CD4-positive, alpha-beta T cell treated with Interferon gamma for 1 hour (primary cell): ENCODE data around the gene GNB3.
"Not testable (repeated sequence)": the region's sequence is repeated elsewhere in the genome, so short reads cannot be mapped to it uniquely, and the experiment has no call there.

ENCODE experiments used
- DNase-seq: peaks from one replicate; pipeline ENCODE4 v3.0.0-alpha.2; 2020

Gene GNB3

GRCh38 chr12:6863586-6864321, 23.0 kb downstream of the GNB3 start:
- DNase-seq: no peak

DNA sequence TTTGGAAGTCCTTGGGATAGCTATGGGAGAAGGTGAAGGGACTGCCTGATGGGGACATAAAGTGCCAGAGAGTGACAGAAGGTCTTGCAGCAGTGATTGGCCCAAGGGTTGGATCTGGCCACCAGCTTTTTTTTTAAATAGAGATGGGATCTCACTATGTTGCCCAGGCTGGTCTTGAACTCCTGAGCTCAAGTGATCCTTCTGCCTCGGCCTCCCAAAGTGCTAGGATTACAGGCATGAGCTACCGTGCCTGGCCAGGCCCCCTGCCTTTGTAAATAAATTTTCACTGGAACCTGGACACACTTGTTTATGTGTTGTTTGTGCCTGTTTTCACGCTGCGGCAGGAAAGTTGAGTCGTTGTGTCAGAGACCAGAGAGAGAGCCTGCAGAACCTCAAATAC, 24.6 kb downstream of the GNB3 start:
- DNase-seq: not testable (repeated sequence)

GRCh38 chr12:6866163-6866919, 25.6 kb downstream of the GNB3 start:
- DNase-seq: no peak

GRCh38 chr12:6866920-6867412, 26.2 kb downstream of the GNB3 start:
- no peak for DNase-seq

DNA sequence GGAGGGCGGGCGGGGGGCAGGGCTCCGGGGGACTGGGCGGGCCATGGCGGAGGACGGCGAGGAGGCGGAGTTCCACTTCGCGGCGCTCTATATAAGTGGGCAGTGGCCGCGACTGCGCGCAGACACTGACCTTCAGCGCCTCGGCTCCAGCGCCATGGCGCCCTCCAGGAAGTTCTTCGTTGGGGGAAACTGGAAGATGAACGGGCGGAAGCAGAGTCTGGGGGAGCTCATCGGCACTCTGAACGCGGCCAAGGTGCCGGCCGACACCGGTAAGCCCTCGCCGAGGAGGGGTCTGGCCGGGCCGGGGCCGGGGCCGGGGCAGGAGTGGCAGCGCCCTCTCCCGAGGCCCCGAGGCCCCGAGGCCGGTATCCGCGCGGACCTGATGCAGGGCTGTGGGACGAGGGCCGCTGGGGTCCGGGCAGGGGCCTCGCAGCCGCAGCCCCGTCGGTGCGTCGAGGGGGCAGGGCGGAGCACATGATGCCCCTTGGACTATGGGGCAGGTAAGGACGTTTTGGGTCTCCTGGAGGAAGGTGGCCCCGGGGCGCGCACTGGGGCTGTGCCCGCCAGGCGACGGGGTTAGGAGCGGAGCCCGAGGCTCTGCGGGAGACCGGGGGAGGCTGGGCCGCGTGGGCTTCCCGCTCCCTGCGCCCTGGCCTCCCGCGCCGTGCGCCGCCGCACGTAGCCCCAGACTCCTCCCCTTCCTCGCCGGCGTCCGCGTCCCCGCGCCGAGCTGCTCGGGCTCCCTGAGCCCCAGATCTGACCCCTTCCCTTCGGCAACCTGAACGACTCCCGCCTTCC, 26.9 kb downstream of the GNB3 start, which contains the start of gene TPI1:
Gene TPI1, plus strand, starts transcription at position 119 of the 798 bp plus-strand sequence. Its CDS starts 36 bp downstream, at position 155.
- peak; percentile 82 for DNase-seq

GRCh38 chr12:6868211-6869048, 27.7 kb downstream of the GNB3 start:
- no peak for DNase-seq

GRCh38 chr12:6869049-6870021, 28.6 kb downstream of the GNB3 start:
- DNase-seq: peak; percentile 79

- DNase-seq: not testable (repeated sequence)
Measured at GRCh38 chr12:6870304-6870703, 29.6 kb downstream of the GNB3 start.

GRCh38 chr12:6871052-6871957, 30.6 kb downstream of the GNB3 start:
- no peak for DNase-seq

GRCh38 chr12:6872073-6873048, 31.6 kb downstream of the GNB3 start:
- peak; percentile 82 for DNase-seq

DNA sequence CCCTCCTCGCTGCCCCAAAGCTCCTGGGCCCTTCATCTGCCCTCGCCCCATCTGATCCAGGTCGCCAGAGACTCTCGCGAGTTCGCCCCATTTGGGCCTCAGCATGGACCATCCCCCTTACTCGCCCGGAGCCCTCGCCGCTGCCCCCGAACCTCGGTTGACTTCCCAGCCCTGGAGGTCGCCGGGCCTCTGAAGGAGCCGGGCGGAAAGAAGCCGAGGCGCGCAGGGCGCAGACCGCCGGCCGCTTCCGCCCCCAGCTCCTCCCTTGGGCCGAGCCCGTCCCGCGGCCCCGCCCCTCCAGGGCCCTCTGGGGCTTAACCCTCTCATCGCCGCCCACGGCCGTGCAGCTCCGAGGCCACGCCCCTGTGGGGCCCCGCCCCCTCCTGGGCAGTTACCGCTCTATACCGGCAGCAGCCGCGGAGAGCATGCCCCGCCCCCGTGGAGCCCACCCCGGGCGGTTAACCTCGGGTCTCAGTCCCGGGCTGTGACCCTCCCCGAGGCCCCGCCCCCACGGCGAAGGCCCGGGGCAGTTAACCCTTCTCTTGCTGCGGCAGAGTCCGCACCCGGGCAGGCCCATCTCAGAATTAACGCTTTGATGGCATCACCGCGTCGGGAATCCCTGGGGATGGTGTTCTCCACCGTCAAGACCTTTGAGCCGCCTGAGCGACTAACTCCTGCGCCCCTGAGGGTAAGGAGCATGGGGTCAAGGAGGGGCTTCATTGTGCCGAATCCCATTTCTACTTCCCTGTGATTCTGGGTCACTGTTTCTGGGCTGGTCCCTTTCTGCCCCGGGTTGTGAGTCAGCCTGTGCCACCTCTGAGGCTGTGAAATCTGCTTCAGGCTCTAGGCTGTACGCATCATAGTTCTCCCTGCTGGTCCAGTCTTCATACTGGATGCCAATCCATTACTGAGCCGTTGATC, 32.6 kb downstream of the GNB3 start, which contains the start of gene SPSB2:
Gene SPSB2, minus strand, starts transcription at position 210 of the 921 bp plus-strand sequence. CDS start 402 bp downstream, outside the sequence.
- DNase-seq: peak; percentile 97

DNA sequence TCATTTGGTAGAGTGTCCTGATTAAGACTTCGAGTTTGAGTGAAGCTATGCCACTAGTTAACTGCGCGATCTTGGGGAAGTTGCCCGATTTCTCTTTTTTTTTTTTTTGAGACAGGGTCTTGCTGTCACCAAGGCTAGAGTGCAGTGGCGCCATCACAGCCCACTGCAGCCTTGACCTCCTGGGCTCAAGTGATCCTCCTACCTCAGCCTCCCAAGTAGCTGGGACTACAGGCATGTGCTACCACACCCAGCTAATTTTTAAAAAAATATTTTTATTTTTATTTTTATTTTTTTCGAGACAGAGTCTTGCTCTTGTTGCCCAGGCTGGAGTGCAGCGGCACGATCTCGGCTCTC, 33.3 kb downstream of the GNB3 start:
- not testable (repeated sequence) for DNase-seq

GRCh38 chr12:6879824-6880223, 39.1 kb downstream of the GNB3 start:
- not testable (repeated sequence) for DNase-seq

DNA sequence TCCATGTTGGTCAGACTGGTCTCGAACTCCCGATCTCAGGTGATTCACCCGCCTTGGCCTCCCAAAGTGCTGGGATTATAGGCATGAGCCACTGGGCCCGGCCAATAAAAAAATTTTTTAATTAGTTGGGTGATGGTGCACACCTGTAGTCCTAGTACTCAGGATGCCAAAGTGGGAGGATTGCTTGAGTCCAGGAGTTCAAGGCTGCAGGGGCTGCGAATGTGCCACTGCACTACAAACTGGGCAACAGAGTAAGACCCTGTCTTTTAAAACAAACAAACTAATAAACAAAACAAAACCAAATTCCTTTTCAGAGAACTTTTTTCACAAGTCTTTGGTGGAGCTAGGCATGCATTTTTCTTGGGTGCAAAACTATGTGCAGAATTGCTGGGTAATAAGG, 42.5 kb downstream of the GNB3 start:
- DNase-seq: no peak

GRCh38 chr12:6883683-6884082, 43.0 kb downstream of the GNB3 start:
- DNase-seq: no peak

DNA sequence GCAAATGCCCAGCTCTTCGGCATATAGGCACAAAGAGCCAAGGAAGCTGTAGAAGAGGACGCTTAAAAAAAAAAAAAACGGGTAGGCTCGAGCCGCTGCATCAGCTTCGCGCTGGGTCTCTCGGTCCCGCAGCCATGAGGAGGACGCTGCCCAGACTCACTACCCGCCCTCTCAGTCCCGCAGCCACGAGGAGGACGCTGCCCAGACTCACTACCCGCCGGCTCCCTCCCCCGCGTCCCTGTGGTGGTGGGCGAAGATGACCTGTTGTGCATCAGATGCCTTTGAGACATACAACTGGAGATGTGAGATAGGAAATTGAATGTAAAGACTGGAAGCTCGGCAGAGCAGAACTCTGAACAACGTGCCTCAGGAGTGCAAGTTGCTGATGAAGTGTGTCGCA, 43.8 kb downstream of the GNB3 start:
- DNase-seq: no peak
